Sigmoid colon (tissue), 4 donors: Measurements from ENCODE around the gene GUCA1C.

ENCODE experiments used
- EP300 ChIP-seq, 4 donors: sonication (generic); formaldehyde crosslinking; IDR thresholded peaks; one replicate each; pipeline ENCODE4 v1.6.1; 2017; ENCODE audit warnings: antibody characterized with exemption in 4 of 4
- POLR2AphosphoS5 ChIP-seq, 4 donors: sonication (generic); formaldehyde crosslinking; IDR thresholded peaks; one replicate each; pipeline ENCODE4 v1.6.1; 2017; ENCODE audit warnings: antibody characterized with exemption in 4 of 4
- TF ChIP-seq, protein P1 (sequence below), 4 experiments: fragments of 450-650 bp in 3 of 4; fragments of 200-600 bp in 1 of 4; IDR thresholded peaks; one replicate each; pipeline ENCODE4 v1.5.1; 2016 to 2019; ENCODE audit warnings: antibody characterized with exemption in 4 of 4, mild to moderate bottlenecking in 3 of 4, moderate library complexity in 2 of 4

DNA sequence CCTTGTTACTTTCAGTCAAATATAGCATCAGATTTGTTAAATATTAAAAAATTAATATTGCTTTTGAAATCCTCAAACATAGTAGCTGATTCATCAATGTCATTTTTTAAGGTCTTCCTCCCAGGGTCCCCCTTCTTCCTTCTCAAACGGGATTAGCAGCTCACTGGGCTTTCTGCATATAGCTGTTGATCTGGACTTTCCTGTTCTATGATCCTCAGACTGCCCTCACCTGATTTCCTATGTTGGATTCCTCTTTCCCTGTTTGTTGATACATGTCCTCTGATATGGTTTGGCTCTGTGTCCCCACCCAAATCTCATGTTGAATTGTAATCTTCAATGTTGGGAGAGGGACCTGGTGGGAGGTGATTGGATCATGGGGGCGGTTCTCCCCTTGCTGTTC, 5.8 kb downstream of the GUCA1C start:
- TF ChIP-seq, protein P1, sequence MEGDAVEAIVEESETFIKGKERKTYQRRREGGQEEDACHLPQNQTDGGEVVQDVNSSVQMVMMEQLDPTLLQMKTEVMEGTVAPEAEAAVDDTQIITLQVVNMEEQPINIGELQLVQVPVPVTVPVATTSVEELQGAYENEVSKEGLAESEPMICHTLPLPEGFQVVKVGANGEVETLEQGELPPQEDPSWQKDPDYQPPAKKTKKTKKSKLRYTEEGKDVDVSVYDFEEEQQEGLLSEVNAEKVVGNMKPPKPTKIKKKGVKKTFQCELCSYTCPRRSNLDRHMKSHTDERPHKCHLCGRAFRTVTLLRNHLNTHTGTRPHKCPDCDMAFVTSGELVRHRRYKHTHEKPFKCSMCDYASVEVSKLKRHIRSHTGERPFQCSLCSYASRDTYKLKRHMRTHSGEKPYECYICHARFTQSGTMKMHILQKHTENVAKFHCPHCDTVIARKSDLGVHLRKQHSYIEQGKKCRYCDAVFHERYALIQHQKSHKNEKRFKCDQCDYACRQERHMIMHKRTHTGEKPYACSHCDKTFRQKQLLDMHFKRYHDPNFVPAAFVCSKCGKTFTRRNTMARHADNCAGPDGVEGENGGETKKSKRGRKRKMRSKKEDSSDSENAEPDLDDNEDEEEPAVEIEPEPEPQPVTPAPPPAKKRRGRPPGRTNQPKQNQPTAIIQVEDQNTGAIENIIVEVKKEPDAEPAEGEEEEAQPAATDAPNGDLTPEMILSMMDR (IDR thresholded peaks at IDR 0.05) = no peak
- TF ChIP-seq POLR2AphosphoS5 (IDR thresholded peaks at IDR 0.05) (no peak), EP300 (IDR thresholded peaks at IDR 0.05) (no peak)
